Measurements from ENCODE around the gene ESYT1.
A peak's percentile ranks its signal among the peaks of the same experiment; 100 is the strongest.

The ESYT1 gene

DNA sequence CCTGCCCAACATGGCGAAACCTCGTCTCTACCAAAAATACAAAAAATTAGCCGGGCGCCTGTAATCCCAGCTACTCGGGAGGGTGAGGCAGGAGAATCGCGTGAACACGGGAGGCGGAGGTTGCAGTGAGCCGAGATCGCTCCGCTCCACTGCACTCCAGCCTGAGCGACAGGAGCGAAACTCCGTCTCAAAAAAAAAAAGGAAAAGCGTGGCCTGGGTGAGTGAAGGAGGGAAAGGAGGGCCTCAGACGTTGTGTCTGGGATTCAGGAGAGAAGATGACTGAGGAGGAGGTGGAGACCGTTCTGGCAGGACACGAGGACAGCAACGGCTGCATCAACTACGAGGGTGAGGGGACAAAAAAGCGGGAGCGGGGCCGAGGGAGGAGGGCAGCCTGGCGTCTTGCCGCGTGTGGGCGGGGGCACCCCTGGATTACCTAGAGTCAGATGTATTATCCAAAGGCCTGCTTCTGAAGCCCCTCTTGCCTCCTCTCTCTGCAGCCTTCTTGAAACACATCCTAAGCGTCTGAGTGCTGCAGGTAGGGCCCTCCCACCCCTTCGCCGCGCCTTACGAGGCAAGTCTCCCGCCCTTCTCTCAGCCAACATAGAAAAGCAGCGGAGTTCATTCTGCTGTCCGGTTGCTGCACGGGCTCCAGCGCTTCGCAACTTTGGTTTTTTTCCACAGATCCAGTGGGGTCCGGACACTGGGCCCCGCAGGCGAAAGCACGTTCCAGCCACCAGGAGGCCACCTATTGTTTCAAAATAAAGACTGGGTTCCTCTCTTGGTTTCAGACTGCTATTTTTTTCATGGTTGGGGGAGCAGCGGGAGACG, 29.3 kb downstream of the ESYT1 start (continued):
- TF ChIP-seq, protein P1, sequence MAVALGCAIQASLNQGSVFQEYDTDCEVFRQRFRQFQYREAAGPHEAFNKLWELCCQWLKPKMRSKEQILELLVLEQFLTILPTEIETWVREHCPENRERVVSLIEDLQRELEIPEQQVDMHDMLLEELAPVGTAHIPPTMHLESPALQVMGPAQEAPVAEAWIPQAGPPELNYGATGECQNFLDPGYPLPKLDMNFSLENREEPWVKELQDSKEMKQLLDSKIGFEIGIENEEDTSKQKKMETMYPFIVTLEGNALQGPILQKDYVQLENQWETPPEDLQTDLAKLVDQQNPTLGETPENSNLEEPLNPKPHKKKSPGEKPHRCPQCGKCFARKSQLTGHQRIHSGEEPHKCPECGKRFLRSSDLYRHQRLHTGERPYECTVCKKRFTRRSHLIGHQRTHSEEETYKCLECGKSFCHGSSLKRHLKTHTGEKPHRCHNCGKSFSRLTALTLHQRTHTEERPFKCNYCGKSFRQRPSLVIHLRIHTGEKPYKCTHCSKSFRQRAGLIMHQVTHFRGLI (tag by site-specific recombination; IDR thresholded peaks at IDR 0.05) = 0 out of 2 replicates have a peak, but pooled peaks have one; percentile 35
- TF ChIP-seq ZNF366 (tag by site-specific recombination; conservative IDR thresholded peaks at IDR 0.05) = peak; percentile 70
- peak; percentile 44; the same call in 1 of the 2 replicates for TF ChIP-seq EGR2 (tag by site-specific recombination; IDR thresholded peaks at IDR 0.05; ENCODE audit: low read depth)
- TF ChIP-seq, protein P2, sequence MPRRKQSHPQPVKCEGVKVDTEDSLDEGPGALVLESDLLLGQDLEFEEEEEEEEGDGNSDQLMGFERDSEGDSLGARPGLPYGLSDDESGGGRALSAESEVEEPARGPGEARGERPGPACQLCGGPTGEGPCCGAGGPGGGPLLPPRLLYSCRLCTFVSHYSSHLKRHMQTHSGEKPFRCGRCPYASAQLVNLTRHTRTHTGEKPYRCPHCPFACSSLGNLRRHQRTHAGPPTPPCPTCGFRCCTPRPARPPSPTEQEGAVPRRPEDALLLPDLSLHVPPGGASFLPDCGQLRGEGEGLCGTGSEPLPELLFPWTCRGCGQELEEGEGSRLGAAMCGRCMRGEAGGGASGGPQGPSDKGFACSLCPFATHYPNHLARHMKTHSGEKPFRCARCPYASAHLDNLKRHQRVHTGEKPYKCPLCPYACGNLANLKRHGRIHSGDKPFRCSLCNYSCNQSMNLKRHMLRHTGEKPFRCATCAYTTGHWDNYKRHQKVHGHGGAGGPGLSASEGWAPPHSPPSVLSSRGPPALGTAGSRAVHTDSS (tag by site-specific recombination; IDR thresholded peaks at IDR 0.05) = no peak
- TF ChIP-seq ZNF174 (tag by site-specific recombination; IDR thresholded peaks at IDR 0.05) = no peak
- TF ChIP-seq ZNF404 (tag by site-specific recombination; IDR thresholded peaks at IDR 0.05) = no peak
- peak; percentile 30; the same call in 1 of the 2 replicates for TF ChIP-seq SP3 (tag by site-specific recombination; IDR thresholded peaks at IDR 0.05)
- TF ChIP-seq, protein P3, sequence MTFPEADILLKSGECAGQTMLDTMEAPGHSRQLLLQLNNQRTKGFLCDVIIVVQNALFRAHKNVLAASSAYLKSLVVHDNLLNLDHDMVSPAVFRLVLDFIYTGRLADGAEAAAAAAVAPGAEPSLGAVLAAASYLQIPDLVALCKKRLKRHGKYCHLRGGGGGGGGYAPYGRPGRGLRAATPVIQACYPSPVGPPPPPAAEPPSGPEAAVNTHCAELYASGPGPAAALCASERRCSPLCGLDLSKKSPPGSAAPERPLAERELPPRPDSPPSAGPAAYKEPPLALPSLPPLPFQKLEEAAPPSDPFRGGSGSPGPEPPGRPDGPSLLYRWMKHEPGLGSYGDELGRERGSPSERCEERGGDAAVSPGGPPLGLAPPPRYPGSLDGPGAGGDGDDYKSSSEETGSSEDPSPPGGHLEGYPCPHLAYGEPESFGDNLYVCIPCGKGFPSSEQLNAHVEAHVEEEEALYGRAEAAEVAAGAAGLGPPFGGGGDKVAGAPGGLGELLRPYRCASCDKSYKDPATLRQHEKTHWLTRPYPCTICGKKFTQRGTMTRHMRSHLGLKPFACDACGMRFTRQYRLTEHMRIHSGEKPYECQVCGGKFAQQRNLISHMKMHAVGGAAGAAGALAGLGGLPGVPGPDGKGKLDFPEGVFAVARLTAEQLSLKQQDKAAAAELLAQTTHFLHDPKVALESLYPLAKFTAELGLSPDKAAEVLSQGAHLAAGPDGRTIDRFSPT (tag by site-specific recombination; IDR thresholded peaks at IDR 0.05) = 0 out of 2 replicates have a peak, but pooled peaks have one; percentile 21
- no peak for TF ChIP-seq ZSCAN23 (tag by site-specific recombination; IDR thresholded peaks at IDR 0.05)
- TF ChIP-seq REPIN1 (tag by site-specific recombination; IDR thresholded peaks at IDR 0.05; ENCODE audit: low read depth) = no peak
- TF ChIP-seq ZNF555 (tag by site-specific recombination; conservative IDR thresholded peaks at IDR 0.05) = no peak
- 0 out of 2 replicates have a peak, but pooled peaks have one; percentile 37 for TF ChIP-seq KLF9 (tag by site-specific recombination; IDR thresholded peaks at IDR 0.05; ENCODE audit: low read depth)
- no peak for TF ChIP-seq ZNF843 (tag by site-specific recombination; IDR thresholded peaks at IDR 0.05)
- 0 out of 2 replicates have a peak, but pooled peaks have one; percentile 8 for TF ChIP-seq ZNF596 (tag by site-specific recombination; IDR thresholded peaks at IDR 0.05)
- no peak for TF ChIP-seq ZNF48 (tag by site-specific recombination; IDR thresholded peaks at IDR 0.05)
- TF ChIP-seq ZNF274 (IDR thresholded peaks at IDR 0.05; ENCODE audit: low read length) = no peak
- TF ChIP-seq ZNF274 (tag by site-specific recombination; IDR thresholded peaks at IDR 0.05; ENCODE audit: borderline replicate concordance) = no peak
- TF ChIP-seq, protein P4, sequence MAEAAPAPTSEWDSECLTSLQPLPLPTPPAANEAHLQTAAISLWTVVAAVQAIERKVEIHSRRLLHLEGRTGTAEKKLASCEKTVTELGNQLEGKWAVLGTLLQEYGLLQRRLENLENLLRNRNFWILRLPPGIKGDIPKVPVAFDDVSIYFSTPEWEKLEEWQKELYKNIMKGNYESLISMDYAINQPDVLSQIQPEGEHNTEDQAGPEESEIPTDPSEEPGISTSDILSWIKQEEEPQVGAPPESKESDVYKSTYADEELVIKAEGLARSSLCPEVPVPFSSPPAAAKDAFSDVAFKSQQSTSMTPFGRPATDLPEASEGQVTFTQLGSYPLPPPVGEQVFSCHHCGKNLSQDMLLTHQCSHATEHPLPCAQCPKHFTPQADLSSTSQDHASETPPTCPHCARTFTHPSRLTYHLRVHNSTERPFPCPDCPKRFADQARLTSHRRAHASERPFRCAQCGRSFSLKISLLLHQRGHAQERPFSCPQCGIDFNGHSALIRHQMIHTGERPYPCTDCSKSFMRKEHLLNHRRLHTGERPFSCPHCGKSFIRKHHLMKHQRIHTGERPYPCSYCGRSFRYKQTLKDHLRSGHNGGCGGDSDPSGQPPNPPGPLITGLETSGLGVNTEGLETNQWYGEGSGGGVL (tag by site-specific recombination; IDR thresholded peaks at IDR 0.05) = peak; percentile 78
- peak; percentile 83 for TF ChIP-seq ZNF121 (tag by site-specific recombination; IDR thresholded peaks at IDR 0.05)
- TF ChIP-seq ZNF521 (tag by site-specific recombination; IDR thresholded peaks at IDR 0.05) = no peak
- TF ChIP-seq ZNF394 (tag by site-specific recombination; IDR thresholded peaks at IDR 0.05; ENCODE audit: borderline replicate concordance) = peak; percentile 10; the same call in 1 of the 2 replicates
- 0 out of 2 replicates have a peak, but pooled peaks have one; percentile 19 for TF ChIP-seq ZNF561 (tag by site-specific recombination; IDR thresholded peaks at IDR 0.05; ENCODE audit: borderline replicate concordance)
- TF ChIP-seq ZXDB (tag by site-specific recombination; IDR thresholded peaks at IDR 0.05) = peak; percentile 37
- TF ChIP-seq, protein P5, sequence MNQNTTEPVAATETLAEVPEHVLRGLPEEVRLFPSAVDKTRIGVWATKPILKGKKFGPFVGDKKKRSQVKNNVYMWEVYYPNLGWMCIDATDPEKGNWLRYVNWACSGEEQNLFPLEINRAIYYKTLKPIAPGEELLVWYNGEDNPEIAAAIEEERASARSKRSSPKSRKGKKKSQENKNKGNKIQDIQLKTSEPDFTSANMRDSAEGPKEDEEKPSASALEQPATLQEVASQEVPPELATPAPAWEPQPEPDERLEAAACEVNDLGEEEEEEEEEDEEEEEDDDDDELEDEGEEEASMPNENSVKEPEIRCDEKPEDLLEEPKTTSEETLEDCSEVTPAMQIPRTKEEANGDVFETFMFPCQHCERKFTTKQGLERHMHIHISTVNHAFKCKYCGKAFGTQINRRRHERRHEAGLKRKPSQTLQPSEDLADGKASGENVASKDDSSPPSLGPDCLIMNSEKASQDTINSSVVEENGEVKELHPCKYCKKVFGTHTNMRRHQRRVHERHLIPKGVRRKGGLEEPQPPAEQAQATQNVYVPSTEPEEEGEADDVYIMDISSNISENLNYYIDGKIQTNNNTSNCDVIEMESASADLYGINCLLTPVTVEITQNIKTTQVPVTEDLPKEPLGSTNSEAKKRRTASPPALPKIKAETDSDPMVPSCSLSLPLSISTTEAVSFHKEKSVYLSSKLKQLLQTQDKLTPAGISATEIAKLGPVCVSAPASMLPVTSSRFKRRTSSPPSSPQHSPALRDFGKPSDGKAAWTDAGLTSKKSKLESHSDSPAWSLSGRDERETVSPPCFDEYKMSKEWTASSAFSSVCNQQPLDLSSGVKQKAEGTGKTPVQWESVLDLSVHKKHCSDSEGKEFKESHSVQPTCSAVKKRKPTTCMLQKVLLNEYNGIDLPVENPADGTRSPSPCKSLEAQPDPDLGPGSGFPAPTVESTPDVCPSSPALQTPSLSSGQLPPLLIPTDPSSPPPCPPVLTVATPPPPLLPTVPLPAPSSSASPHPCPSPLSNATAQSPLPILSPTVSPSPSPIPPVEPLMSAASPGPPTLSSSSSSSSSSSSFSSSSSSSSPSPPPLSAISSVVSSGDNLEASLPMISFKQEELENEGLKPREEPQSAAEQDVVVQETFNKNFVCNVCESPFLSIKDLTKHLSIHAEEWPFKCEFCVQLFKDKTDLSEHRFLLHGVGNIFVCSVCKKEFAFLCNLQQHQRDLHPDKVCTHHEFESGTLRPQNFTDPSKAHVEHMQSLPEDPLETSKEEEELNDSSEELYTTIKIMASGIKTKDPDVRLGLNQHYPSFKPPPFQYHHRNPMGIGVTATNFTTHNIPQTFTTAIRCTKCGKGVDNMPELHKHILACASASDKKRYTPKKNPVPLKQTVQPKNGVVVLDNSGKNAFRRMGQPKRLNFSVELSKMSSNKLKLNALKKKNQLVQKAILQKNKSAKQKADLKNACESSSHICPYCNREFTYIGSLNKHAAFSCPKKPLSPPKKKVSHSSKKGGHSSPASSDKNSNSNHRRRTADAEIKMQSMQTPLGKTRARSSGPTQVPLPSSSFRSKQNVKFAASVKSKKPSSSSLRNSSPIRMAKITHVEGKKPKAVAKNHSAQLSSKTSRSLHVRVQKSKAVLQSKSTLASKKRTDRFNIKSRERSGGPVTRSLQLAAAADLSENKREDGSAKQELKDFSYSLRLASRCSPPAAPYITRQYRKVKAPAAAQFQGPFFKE (tag by site-specific recombination; IDR thresholded peaks at IDR 0.05; ENCODE audit: borderline replicate concordance) = no peak
- peak; percentile 17; the same call in 1 of the 2 replicates for TF ChIP-seq SP7 (tag by site-specific recombination; IDR thresholded peaks at IDR 0.05)
- no peak for TF ChIP-seq YY2 (tag by site-specific recombination; IDR thresholded peaks at IDR 0.05)
